Nephron (organoid): ENCODE data around the gene ATP4A.
A peak's percentile ranks its signal among the peaks of the same experiment; 100 is the strongest.

Experiments
- H3K27ac Mint-ChIP-seq, 3 experiments: 2 replicates each; pipeline ENCODE4 v1.8.0; 2020; ENCODE audit warnings: mixed read lengths in 3 of 3, mild to moderate bottlenecking in 2 of 3, moderate library complexity in 1 of 3
- H3K27me3 Mint-ChIP-seq: 2 replicates; pipeline ENCODE4 v1.8.0; 2021; ENCODE audit warnings: low read depth, mild to moderate bottlenecking, moderate library complexity, mixed read lengths
- H3K36me3 Mint-ChIP-seq: 2 replicates; pipeline ENCODE4 v1.8.0; 2020; ENCODE audit warnings: low read depth, mixed read lengths
- H3K4me1 Mint-ChIP-seq: 2 replicates; pipeline ENCODE4 v1.8.0; 2020; ENCODE audit warnings: mixed read lengths
- H3K4me3 Mint-ChIP-seq, 3 experiments: 2 replicates each; pipeline ENCODE4 v1.8.0; 2020; ENCODE audit warnings: mild to moderate bottlenecking in 3 of 3, mixed read lengths in 3 of 3, moderate library complexity in 2 of 3
- H3K9me3 Mint-ChIP-seq: 2 replicates; pipeline ENCODE4 v1.8.0; 2020; ENCODE audit warnings: mixed read lengths
- TF ChIP-seq, protein P1 (sequence below), 3 experiments: fragments of 200-600 bp; sonication (generic); IDR thresholded peaks; one replicate each; pipeline ENCODE4 v1.5.0; 2021; ENCODE audit warnings: antibody characterized with exemption in 3 of 3; ENCODE audit not compliant: unreplicated experiment in 3 of 3

The ATP4A gene

DNA sequence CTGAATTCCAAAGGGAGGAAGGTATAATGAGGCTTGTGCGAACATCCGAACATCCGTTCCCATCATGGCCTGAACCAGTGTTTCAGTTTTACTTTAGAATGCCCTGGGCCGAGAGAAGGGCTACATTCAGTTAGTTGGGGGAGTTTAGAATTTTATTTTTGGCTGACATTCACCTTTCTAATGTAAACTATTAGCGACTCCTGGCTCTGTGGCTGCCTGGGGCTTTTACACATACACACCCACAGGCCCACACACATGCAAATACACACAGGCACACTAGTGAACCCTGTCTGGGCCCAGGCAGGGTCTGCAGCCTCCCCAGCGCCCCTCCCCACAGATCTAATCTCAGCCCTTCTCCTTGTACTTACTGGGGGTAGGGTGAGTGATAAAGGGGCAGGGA lies 24.1 kb downstream of the ATP4A start:
- Mint-ChIP-seq H3K27me3 (peaks cover 4% of the 10 kb centered on the region), H3K36me3 (peaks cover 9% of the 10 kb centered on the region), H3K4me3 (peak overlapping the region in 1 of 3 experiments; percentile 61), H3K27ac (no peak overlapping the region), H3K9me3 (no peaks in the 10 kb centered on the region), H3K4me1 (peaks cover under 1% of the 10 kb centered on the region)
- TF ChIP-seq, protein P1, sequence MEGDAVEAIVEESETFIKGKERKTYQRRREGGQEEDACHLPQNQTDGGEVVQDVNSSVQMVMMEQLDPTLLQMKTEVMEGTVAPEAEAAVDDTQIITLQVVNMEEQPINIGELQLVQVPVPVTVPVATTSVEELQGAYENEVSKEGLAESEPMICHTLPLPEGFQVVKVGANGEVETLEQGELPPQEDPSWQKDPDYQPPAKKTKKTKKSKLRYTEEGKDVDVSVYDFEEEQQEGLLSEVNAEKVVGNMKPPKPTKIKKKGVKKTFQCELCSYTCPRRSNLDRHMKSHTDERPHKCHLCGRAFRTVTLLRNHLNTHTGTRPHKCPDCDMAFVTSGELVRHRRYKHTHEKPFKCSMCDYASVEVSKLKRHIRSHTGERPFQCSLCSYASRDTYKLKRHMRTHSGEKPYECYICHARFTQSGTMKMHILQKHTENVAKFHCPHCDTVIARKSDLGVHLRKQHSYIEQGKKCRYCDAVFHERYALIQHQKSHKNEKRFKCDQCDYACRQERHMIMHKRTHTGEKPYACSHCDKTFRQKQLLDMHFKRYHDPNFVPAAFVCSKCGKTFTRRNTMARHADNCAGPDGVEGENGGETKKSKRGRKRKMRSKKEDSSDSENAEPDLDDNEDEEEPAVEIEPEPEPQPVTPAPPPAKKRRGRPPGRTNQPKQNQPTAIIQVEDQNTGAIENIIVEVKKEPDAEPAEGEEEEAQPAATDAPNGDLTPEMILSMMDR (IDR thresholded peaks at IDR 0.05; ENCODE audit: unreplicated experiment in 3 of 3), result no peak

DNA sequence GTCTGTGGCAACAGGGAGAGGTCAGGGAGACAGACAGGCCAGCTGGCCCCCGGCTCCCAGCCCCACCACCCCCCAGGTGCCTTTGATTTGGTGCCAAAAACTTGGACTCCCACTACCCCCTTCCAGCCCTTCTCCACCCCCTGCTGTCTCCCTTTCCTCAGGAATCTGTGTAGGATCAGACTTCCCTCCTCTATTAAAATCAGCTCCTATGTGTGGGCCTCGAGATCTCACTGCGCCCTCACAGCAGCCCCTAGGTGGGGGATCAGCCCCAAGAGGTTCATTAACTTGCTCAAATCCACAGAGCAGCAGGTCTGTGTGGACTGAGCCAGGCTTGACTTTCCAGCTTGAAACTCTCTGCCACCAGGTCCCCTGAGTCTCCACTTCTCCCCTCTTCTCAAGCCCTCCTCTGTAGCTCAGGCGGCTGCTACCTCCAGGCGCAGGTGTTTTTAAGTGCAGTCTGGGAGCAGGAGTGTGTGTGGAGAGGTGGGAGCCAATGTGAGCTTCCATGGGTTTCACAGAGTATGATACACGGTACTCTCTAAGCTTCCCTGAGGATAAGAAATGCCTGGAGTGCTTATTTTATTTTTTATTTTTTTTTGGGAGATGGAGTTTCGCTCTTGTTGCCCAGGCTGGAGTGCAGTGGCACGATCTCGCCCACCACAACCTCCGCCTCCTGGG lies 28.5 kb downstream of the ATP4A start:
- Mint-ChIP-seq H3K4me3 (no peak overlapping the region), H3K27me3 (peaks cover 16% of the 10 kb centered on the region), H3K36me3 (no peaks in the 10 kb centered on the region), H3K9me3 (no peaks in the 10 kb centered on the region), H3K4me1 (no peaks in the 10 kb centered on the region), H3K27ac (no peak overlapping the region)
- TF ChIP-seq, protein P1 (IDR thresholded peaks at IDR 0.05; ENCODE audit: unreplicated experiment in 3 of 3), result no peak

DNA sequence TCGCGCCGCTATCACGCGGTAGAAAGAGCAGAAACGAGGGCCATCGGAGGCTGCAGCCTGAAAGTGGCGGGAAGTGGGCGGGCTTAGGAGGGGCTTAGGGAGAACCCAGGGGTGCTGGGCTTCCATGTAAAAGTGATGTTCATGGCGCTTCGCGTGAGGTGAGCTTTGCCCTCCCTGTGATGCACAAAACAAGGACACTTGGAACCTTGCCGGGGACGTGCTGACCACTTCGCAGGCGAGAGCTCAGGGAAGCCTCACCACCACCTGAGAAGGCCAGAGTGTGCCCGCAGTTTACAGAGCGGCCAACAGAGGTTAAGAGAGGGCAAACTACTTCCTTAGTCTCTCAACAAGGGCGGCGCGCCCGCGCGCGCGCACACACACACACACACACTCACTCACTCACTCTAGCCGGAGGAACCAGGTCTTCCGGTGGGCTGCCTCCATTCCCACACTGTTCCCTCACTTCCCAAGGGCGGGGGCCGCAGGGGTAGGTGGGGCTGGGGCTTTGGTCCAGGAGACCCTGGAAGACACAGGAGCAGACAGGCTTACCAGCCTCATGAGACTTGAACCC lies 29.6 kb downstream of the ATP4A start:
- TF ChIP-seq, protein P1 (IDR thresholded peaks at IDR 0.05; ENCODE audit: unreplicated experiment in 3 of 3), result no peak
- no peaks in the 10 kb centered on the region for H3K9me3 Mint-ChIP-seq
- peaks cover 16% of the 10 kb centered on the region for H3K27me3 Mint-ChIP-seq
- no peak overlapping the region for H3K27ac Mint-ChIP-seq
- no peaks in the 10 kb centered on the region for H3K4me1 Mint-ChIP-seq
- H3K4me3 Mint-ChIP-seq, result no peak overlapping the region
- H3K36me3 Mint-ChIP-seq, result no peaks in the 10 kb centered on the region

DNA sequence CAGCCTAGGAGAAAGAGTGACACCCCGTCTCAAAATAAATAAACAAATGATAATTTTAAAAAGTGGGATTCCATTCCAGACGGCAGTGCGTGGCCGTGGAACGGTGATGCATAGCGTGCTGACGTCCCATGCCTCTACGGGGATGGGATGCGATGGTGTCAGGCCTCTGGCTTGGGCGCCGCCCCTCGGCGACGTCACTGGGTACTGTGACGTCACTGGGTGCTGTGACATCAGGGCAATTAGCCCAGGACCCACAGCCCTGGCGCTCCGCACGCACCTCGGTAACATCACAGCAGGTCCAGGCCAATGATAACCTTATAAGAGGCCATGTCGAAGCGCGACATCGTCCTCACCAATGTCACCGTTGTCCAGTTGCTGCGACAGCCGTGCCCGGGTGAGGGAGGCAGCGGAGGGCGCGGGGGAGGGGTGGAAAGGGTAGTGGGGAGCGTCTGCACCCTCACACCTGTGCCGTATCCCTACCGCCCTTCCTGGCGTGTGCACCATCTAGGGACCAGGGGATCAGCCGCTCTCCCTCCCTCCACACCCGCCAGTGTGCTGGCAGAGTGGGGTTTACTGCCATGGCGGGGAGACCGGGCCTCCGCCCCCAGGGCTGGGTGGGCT lies 30.1 kb downstream of the ATP4A start, which contains the start of gene GAPDHS:
GAPDHS (plus strand) TSS at position 256 of the 621 bp plus-strand sequence; CDS start at position 328, 72 bp downstream.
- Mint-ChIP-seq H3K4me3 (no peak within 1 kb of the TSS), H3K4me1 (no peaks in the 10 kb centered on the region), H3K36me3 (no peaks in the 10 kb centered on the region), H3K9me3 (no peaks in the 10 kb centered on the region), H3K27ac (no peak within 1 kb of the TSS), H3K27me3 (peaks cover 16% of the 10 kb centered on the region)
- TF ChIP-seq, protein P1 (IDR thresholded peaks at IDR 0.05; ENCODE audit: unreplicated experiment in 3 of 3), result no peak

DNA sequence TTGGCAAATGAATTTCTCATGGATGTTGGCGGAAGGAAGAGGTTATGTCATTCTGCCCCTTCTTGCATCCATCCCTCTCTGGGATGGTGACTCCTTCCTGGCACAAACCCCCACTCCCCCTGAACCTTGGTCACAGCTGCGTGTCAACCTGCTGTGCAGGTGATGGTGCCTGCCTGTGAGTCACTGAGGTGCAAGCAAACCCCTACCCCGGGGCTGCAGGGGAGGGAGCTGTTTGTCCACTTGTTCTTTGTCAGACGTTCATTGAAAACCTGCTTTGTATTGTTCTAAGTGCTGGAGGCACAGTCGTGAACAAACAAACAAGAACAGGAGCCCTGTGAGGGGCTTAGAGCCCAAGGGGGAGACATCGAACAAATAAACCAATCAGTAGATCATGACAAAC lies 32.2 kb downstream of the ATP4A start:
- peaks cover 12% of the 10 kb centered on the region for H3K27me3 Mint-ChIP-seq
- TF ChIP-seq, protein P1 (IDR thresholded peaks at IDR 0.05; ENCODE audit: unreplicated experiment in 3 of 3), result no peak
- no peaks in the 10 kb centered on the region for H3K36me3 Mint-ChIP-seq
- H3K4me1 Mint-ChIP-seq, result no peaks in the 10 kb centered on the region
- no peak overlapping the region for H3K4me3 Mint-ChIP-seq
- no peaks in the 10 kb centered on the region for H3K9me3 Mint-ChIP-seq
- no peak overlapping the region for H3K27ac Mint-ChIP-seq
